Cardiac muscle cell (in vitro differentiated cells and primary cell): Measurements from ENCODE around the gene ECHDC3. TPM values are rescaled to one million over a fixed set of nuclear protein-coding genes. Genes with fewer than 3 reads are reported as not detected.

Experiments
- DNase-seq, 2 donors: peaks; one replicate each; pipeline versions ENCODE4 v3.0.0 to v3.0.0-alpha.2; 2010 to 2017; ENCODE audit warnings: low read depth in 1 of 2, low spot score in 1 of 2
- H3K27ac ChIP-seq: fragments of 200-600 bp; sonication (generic); 2 replicates; pipeline ENCODE4 v1.5.1; 2016
- H3K27me3 ChIP-seq: fragments of 200-600 bp; sonication (generic); 2 replicates; pipeline ENCODE4 v1.6.0; 2016; ENCODE audit warnings: control low read depth
- H3K36me3 ChIP-seq: fragments of 200-600 bp; sonication (generic); 2 replicates; pipeline ENCODE4 v1.5.1; 2016; ENCODE audit warnings: control low read depth
- H3K4me1 ChIP-seq: fragments of 200-600 bp; sonication (generic); 2 replicates; pipeline ENCODE4 v1.8.1; 2017; ENCODE audit warnings: low read depth, mild to moderate bottlenecking, mixed run types
- H3K4me3 ChIP-seq: fragments of 200-600 bp; sonication (generic); 2 replicates; pipeline ENCODE4 v1.5.1; 2016; ENCODE audit warnings: mild to moderate bottlenecking
- H3K9me3 ChIP-seq: fragments of 200-600 bp; sonication (generic); 2 replicates; pipeline ENCODE4 v1.5.1; 2017; ENCODE audit warnings: low read depth, mild to moderate bottlenecking, control low read depth
- polyA plus RNA-seq: library from polyadenylated mRNA; unstranded; fragments of >200 nt; fragmentation: Nextera tagmentation; extraction: Ambion mirVana; gene quantifications from 2 replicates; pipeline ENCODE4 v1.2.1, GENCODE V29; 2016
- total RNA-seq: library from RNA; depleted of rRNA; stranded (reverse); fragments of >200 nt; gene quantifications from 2 replicates; pipeline ENCODE4 v1.2.3, GENCODE V29; 2016
- TF ChIP-seq, protein P1 (sequence below): IDR thresholded peaks from 2 replicates; pipeline ENCODE4 v1.5.1; 2012; ENCODE audit warnings: low read depth, mild to moderate bottlenecking, low read length

The ECHDC3 gene
- total and polyA plus RNA-seq, 2 experiments from 2014 or later, result 8.4 to 32.0 TPM

DNA sequence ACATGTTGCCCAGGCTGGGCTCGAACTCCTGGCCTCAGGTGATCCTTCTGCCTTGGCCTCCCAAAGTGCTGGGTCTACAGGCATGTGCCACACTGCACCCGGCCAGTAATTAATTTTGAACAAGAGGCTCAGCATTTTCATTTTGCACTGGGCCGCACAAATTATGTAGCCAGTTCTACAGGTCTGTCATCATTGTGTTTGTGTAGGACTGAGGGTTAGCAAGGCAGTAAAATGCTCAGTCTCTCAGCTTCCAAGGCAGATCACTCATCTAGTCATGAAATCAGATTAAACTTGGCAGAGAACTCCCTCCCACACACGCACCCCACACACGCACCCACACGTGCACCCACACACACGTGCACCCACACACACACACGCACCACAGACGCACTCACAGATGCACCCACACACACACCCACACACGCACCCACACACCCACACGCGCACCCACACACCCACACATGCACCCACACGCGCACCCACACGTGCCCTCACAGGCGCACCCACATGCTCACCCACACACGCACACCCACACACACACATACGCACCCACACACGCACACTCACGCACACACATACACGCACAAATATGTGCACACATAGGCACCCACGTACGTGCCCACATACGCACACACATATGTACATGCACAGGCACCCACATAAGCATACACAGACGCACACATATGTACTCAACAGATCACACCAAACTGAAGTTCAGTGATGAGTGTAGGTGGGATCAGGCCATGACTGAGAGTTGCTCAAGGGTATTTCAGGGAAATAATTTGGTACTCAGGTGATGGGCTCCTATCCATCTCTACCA, 53.1 kb downstream of the ECHDC3 start:
- Histone ChIP-seq H3K27ac (no peak overlapping the region), H3K9me3 (no peaks in the 10 kb centered on the region), H3K4me3 (no peak overlapping the region), H3K36me3 (no peaks in the 10 kb centered on the region), H3K27me3 (no peaks in the 10 kb centered on the region), H3K4me1 (no peaks in the 10 kb centered on the region)
- TF ChIP-seq, protein P1, sequence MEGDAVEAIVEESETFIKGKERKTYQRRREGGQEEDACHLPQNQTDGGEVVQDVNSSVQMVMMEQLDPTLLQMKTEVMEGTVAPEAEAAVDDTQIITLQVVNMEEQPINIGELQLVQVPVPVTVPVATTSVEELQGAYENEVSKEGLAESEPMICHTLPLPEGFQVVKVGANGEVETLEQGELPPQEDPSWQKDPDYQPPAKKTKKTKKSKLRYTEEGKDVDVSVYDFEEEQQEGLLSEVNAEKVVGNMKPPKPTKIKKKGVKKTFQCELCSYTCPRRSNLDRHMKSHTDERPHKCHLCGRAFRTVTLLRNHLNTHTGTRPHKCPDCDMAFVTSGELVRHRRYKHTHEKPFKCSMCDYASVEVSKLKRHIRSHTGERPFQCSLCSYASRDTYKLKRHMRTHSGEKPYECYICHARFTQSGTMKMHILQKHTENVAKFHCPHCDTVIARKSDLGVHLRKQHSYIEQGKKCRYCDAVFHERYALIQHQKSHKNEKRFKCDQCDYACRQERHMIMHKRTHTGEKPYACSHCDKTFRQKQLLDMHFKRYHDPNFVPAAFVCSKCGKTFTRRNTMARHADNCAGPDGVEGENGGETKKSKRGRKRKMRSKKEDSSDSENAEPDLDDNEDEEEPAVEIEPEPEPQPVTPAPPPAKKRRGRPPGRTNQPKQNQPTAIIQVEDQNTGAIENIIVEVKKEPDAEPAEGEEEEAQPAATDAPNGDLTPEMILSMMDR, result no peak
- no peak for DNase-seq

DNA sequence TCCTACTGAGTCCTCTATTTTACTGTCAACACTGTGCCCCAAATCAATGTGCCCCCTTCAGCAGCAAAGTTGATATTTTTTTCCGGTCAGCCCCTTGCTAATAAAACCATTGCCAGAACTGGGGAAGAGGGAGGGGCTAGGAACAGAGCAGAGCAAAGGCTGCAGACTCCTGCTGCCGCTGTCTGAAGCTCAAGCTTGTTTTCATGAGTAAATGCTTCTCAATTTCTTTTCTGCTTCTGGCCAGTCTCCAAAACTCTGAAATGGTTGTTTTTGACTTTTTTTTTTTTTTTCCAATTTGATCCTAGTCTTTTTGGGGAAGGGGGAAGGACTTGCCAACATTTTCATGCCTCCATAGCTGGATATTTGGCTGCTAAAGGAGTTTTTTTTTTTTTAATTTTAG, 54.3 kb downstream of the ECHDC3 start:
- DNase-seq, result peak in 1 of 2 donors; percentile 18
- Histone ChIP-seq H3K27ac (no peak overlapping the region), H3K4me3 (no peak overlapping the region), H3K36me3 (no peaks in the 10 kb centered on the region), H3K27me3 (no peaks in the 10 kb centered on the region), H3K9me3 (no peaks in the 10 kb centered on the region), H3K4me1 (no peaks in the 10 kb centered on the region)
- TF ChIP-seq, protein P1, result no peak

DNA sequence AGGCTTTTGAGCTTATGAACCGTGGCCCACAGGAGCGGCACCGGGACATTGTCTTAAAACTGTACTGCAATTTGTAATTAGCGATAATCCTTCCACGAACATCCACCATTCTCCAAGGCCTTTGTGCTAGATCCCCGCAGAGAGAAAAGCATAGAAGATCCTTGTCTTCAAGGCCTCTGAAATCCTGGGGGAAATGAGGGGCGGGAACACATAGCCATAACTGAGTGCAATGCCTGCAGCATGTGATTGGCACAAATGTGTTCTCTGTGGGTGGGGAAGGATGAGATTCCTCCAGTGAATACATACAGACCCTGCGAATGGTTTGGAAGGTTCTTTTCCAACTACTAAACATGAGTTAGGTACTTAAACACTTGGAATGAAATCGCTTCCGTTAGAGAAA, 55.1 kb downstream of the ECHDC3 start:
- Histone ChIP-seq H3K9me3 (no peaks in the 10 kb centered on the region), H3K4me3 (no peak overlapping the region), H3K36me3 (no peaks in the 10 kb centered on the region), H3K4me1 (no peaks in the 10 kb centered on the region), H3K27ac (no peak overlapping the region), H3K27me3 (no peaks in the 10 kb centered on the region)
- DNase-seq, result no peak
- TF ChIP-seq, protein P1, result no peak

DNA sequence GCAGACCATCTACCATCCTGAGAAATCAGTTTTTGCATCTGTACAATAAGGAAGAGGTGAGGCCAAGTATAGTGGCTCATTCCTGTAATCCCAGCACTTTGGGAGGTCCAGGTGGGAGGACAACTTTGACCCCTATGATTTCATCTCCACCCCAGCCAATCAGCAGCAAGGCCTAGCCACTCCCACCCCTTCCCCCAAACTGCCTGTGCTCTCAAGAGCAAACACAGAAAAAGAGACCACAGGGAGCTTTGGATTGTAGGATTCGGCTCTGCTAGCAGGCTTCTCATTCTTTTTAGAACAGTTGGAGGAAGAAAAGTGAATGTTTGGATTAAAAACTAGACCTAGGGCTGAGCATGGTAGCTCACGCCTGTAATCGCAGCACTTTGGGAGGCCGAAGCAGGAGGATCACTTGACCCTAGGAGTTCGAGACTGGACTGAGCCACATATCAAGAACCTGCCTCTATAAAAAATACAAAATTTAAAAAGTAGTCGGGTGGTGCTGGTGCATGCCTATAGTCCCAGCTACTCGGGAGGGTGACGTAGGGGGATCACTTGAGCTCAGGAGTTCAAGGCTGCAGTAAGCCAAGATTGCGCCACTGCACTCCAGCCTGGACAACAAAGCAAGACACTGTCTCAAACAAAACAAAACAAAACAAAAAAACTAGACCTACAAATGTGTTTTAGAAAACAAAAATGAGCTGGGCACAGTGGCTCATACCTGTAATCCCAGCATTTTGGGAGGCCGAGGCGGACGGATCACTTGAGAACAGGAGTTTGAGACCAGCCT, 55.9 kb downstream of the ECHDC3 start:
- TF ChIP-seq, protein P1, result no peak
- Histone ChIP-seq H3K9me3 (no peaks in the 10 kb centered on the region), H3K4me3 (no peak overlapping the region), H3K27ac (no peak overlapping the region), H3K27me3 (no peaks in the 10 kb centered on the region), H3K36me3 (no peaks in the 10 kb centered on the region), H3K4me1 (no peaks in the 10 kb centered on the region)
- DNase-seq, result no peak

DNA sequence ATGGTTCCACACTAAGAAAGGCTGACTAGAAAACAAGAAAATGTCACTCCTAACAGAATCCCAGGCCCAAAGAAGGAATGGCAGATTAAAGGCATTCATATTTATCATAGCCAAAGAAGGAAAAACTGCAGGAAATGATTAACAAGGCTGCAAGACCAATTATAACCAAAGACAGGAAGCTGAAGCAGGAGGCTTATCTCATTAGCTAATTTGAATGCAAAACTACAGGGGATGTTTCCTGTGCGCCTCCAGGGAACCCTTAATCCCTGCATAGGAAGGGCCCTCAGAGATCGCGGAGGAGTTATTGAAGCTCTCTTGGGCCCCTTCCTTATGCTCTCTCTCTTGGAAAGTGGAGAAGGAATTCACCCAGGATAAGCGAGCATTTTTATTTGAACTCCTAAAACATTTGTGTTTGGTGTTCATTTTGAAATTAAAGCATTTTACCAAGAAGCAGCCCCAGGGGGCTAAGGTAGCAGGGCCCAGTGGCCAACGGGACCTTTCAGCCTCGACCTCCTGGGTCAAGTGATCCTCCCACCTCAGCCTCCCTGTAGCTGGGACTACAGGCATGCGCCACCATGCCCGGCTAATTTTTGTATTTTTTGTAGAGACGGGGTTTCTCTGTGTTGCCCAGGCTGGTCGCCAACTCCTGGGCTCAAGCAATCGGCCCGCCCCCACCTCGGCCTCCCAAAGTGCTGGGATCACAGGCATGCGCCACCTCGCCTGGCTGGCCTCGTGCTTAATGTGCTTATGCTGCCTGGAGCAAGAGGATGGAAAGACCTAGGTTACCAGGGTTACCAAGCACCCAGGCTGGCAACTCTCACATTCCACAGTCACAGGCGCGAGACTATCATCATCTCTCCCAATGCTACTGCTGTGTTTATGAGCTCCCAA, 56.9 kb downstream of the ECHDC3 start:
- Histone ChIP-seq H3K27ac (no peak overlapping the region), H3K9me3 (no peaks in the 10 kb centered on the region)
- DNase-seq, result peak in 1 of 2 donors; percentile 36

More for the DNA sequence above, 56.9 kb downstream of the ECHDC3 start:
- no peaks in the 10 kb centered on the region for H3K27me3 ChIP-seq
- H3K4me1 ChIP-seq, result no peaks in the 10 kb centered on the region
- TF ChIP-seq, protein P1, result no peak
- no peak overlapping the region for H3K4me3 ChIP-seq
- H3K36me3 ChIP-seq, result no peaks in the 10 kb centered on the region
